HCT116 (cell line): Measurements from ENCODE around the gene LIMD2. TPM values are rescaled to one million over a fixed set of nuclear protein-coding genes. Genes with fewer than 3 reads are reported as not detected.

Source experiments
- ATAC-seq: fragments of 200-7000 bp; cut with Tn5 transposase; 2 replicates; pipeline ENCODE4 v1.9.1; 2020; ENCODE audit warnings: mild to moderate bottlenecking, moderate library complexity
- BruUV-seq: library from RNA; stranded (reverse); fragments of 400-500 nt; replicated peaks from 2 replicates; lab custom pipeline; 2021; lab: Mats Ljungman, UMichigan
- CTCF ChIA-PET: fragments of 300-600 bp; sonication (Branson Sonifier 250); formaldehyde crosslinking; loops from one replicate; lab custom pipeline; 2021; ENCODE audit warnings: antibody characterized with exemption; lab: Charles Lee
- POLR2A ChIA-PET: fragments of 300-600, 350-600 bp; sonication (Branson Sonifier 250); formaldehyde crosslinking; loops from one replicate; lab custom pipeline; 2021; ENCODE audit warnings: antibody characterized with exemption; lab: Charles Lee
- RAD21 ChIA-PET, 2 experiments: fragments of 300-600 bp; sonication (Branson Sonifier 250); formaldehyde crosslinking; loops; one replicate each; lab custom pipeline; 2023; ENCODE audit warnings: low total read pairs in 2 of 2; ENCODE audit not compliant: uncharacterized antibody in 2 of 2, unreplicated experiment in 2 of 2, low non-redundant PET in 1 of 2; lab: Charles Lee
- DNase-seq: peaks from one replicate; pipeline ENCODE4 v3.0.0-alpha.2; 2010; ENCODE audit warnings: low read depth, low spot score
- H2AFZ ChIP-seq: fragments of 200-600 bp; shearing (Covaris generic), sonication (generic); 2 replicates; pipeline ENCODE4 v1.6.1; 2017; ENCODE audit warnings: low read depth, mixed run types, mixed read lengths, antibody characterized with exemption, low read length; ENCODE audit not compliant: poor library complexity, severe bottlenecking
- H3K27ac ChIP-seq: 2 replicates; pipeline ENCODE4 v1.5.1; 2012; ENCODE audit warnings: low read depth, low read length
- H3K27me3 ChIP-seq: fragments of 200-600 bp; sonication (generic); 2 replicates; pipeline ENCODE4 v1.6.1; 2016; ENCODE audit warnings: mixed run types, low read length, mixed read lengths; ENCODE audit not compliant: insufficient read depth
- H3K36me3 ChIP-seq, 2 experiments: fragments of 200-500 bp in 1 of 2; fragments of 200-600 bp in 1 of 2; sonication (Bioruptor generic) in 1 of 2; sonication (generic) in 1 of 2; 2 replicates each; pipeline versions ENCODE4 v1.5.1 to v1.6.1; 2014 to 2016; ENCODE audit warnings: low read length in 2 of 2, inconsistent platforms in 1 of 2, mixed read lengths in 1 of 2, mixed run types in 1 of 2; ENCODE audit not compliant: insufficient read depth in 2 of 2, control insufficient read depth in 1 of 2
- H3K4me1 ChIP-seq, 2 experiments: fragments of 200-600 bp in 1 of 2; sonication (generic) in 1 of 2; 2 replicates each; pipeline versions ENCODE4 v1.5.1 to v1.6.1; 2012 to 2017; ENCODE audit warnings: low read length in 2 of 2, inconsistent platforms in 1 of 2, mild to moderate bottlenecking in 1 of 2, mixed read lengths in 1 of 2, mixed run types in 1 of 2, moderate library complexity in 1 of 2; ENCODE audit not compliant: insufficient read depth in 2 of 2, control insufficient read depth in 1 of 2
- H3K4me2 ChIP-seq: fragments of 200-600 bp; sonication (generic); 2 replicates; pipeline ENCODE4 v1.6.1; 2017; ENCODE audit warnings: mixed run types, low read length, mixed read lengths
- H3K4me3 ChIP-seq, 2 experiments: fragments of 200-600 bp in 1 of 2; sonication (generic) in 1 of 2; replicated peaks in 1 of 2; 2 replicates each; pipeline ENCODE4 v1.5.1; 2011 to 2016; ENCODE audit warnings: low read length in 2 of 2, control low read depth in 1 of 2, low read depth in 1 of 2, mild to moderate bottlenecking in 1 of 2, mixed read lengths in 1 of 2, mixed run types in 1 of 2
- H3K79me2 ChIP-seq: fragments of 200-600 bp; sonication (generic); 2 replicates; pipeline ENCODE4 v1.6.1; 2017; ENCODE audit warnings: mild to moderate bottlenecking, mixed run types, low read length, moderate library complexity, mixed read lengths; ENCODE audit not compliant: insufficient read depth
- H3K9ac ChIP-seq: fragments of 200-600 bp; sonication (generic); 2 replicates; pipeline ENCODE4 v1.6.1; 2016; ENCODE audit warnings: low read length, mixed read lengths
- H3K9me2 ChIP-seq: fragments of 200-600 bp; sonication (generic), shearing (Covaris generic); 2 replicates; pipeline ENCODE4 v1.6.1; 2017; ENCODE audit warnings: mixed run types, mild to moderate bottlenecking, moderate library complexity; ENCODE audit not compliant: insufficient read depth
- H3K9me3 ChIP-seq, 2 experiments: fragments of 200-500 bp in 1 of 2; fragments of 200-600 bp in 1 of 2; sonication (Bioruptor generic) in 1 of 2; sonication (generic) in 1 of 2; 2 replicates each; pipeline ENCODE4 v1.6.1; 2014 to 2017; ENCODE audit warnings: low read length in 2 of 2, mixed read lengths in 2 of 2, inconsistent platforms in 1 of 2, low read depth in 1 of 2, mild to moderate bottlenecking in 1 of 2, mixed run types in 1 of 2, moderate library complexity in 1 of 2; ENCODE audit not compliant: control insufficient read depth in 1 of 2, insufficient read depth in 1 of 2
- H4K20me1 ChIP-seq: fragments of 200-600 bp; sonication (generic), shearing (Covaris generic); 2 replicates; pipeline ENCODE4 v1.6.1; 2017; ENCODE audit warnings: mixed run types, mild to moderate bottlenecking, moderate library complexity; ENCODE audit not compliant: insufficient read depth
- ATF3 ChIP-seq: IDR thresholded peaks from 2 replicates; pipeline ENCODE4 v1.6.1; 2012
- CBX3 ChIP-seq: IDR thresholded peaks from 2 replicates; pipeline ENCODE4 v1.6.1; 2012; ENCODE audit warnings: low read depth
- EGR1 ChIP-seq: IDR thresholded peaks from 2 replicates; pipeline ENCODE4 v1.6.1; 2012; ENCODE audit warnings: low read depth
- ELF1 ChIP-seq: IDR thresholded peaks from 2 replicates; pipeline ENCODE4 v1.6.1; 2012; ENCODE audit warnings: low read depth, borderline replicate concordance
- EZH2 ChIP-seq: fragments of 200-600 bp; sonication (generic); IDR thresholded peaks from 2 replicates; pipeline ENCODE4 v1.6.1; 2017; ENCODE audit warnings: antibody characterized with exemption, mixed run types
- EZH2phosphoT487 ChIP-seq: fragments of 200-600 bp; IDR thresholded peaks from 2 replicates; pipeline ENCODE4 v1.6.1; 2018; ENCODE audit warnings: antibody characterized with exemption, borderline replicate concordance
- FOSL1 ChIP-seq: IDR thresholded peaks from 2 replicates; pipeline ENCODE4 v1.6.1; 2012; ENCODE audit warnings: low read depth
- MAX ChIP-seq: IDR thresholded peaks from 2 replicates; pipeline ENCODE4 v1.6.1; 2012
- POLR2A ChIP-seq: IDR thresholded peaks from 2 replicates; pipeline ENCODE4 v1.7.0; 2011; ENCODE audit warnings: borderline replicate concordance; ENCODE audit not compliant: insufficient read depth, insufficient read length; ENCODE audit errors: extremely low read depth
- POLR2AphosphoS5 ChIP-seq: IDR thresholded peaks from 2 replicates; pipeline ENCODE4 v1.6.1; 2011; ENCODE audit warnings: mild to moderate bottlenecking, low read depth, low read length, moderate library complexity
- SRF ChIP-seq: IDR thresholded peaks from 2 replicates; pipeline ENCODE4 v1.6.1; 2012; ENCODE audit warnings: low read depth
- TCF7L2 ChIP-seq: IDR thresholded peaks from 2 replicates; pipeline ENCODE4 v1.7.0; 2011; ENCODE audit warnings: borderline replicate concordance, inconsistent platforms; ENCODE audit not compliant: insufficient read depth, insufficient read length; ENCODE audit errors: extremely low read depth
- ZFX ChIP-seq: fragments of 450-650 bp; IDR thresholded peaks from 2 replicates; pipeline ENCODE4 v1.6.1; 2017
- ZNF274 ChIP-seq: fragments of 200-500 bp; sonication (Bioruptor generic); IDR thresholded peaks from 2 replicates; pipeline ENCODE4 v1.6.1; 2014; ENCODE audit warnings: mild to moderate bottlenecking, low read depth, low read length, inconsistent platforms
- intact Hi-C: fragments of 100-400 bp; cut with micrococcal nuclease; formaldehyde crosslinking; loops from 2 replicates; pipeline ENCODE4 v1.10.0; 2022
- total RNA-seq: library from RNA; stranded (reverse); gene quantifications from one replicate; pipeline ENCODE4 v1.2.1, GENCODE V29; 2021; ENCODE audit not compliant: unreplicated experiment
- TF ChIP-seq, protein P1 (sequence below), 3 experiments: fragments of 200-600 bp in 1 of 3; sonication (generic) in 1 of 3; IDR thresholded peaks in 2 of 3; conservative IDR thresholded peaks in 1 of 3; 2 replicates each; pipeline ENCODE4 v1.5.1; 2012 to 2017; ENCODE audit warnings: low read depth in 2 of 3, low read length in 2 of 3, antibody characterized with exemption in 1 of 3, borderline replicate concordance in 1 of 3, control low read depth in 1 of 3, mild to moderate bottlenecking in 1 of 3, mixed read lengths in 1 of 3, mixed run types in 1 of 3, moderate library complexity in 1 of 3; ENCODE audit not compliant: insufficient read depth in 1 of 3
- TF ChIP-seq, protein P2 (sequence below): IDR thresholded peaks from 2 replicates; pipeline ENCODE4 v1.6.1; 2011; ENCODE audit warnings: mild to moderate bottlenecking, low read length, moderate library complexity; ENCODE audit not compliant: insufficient replicate concordance; ENCODE audit errors: extremely low read depth
- TF ChIP-seq, protein P3 (sequence below): IDR thresholded peaks from 2 replicates; pipeline ENCODE4 v1.6.1; 2012; ENCODE audit warnings: low read depth

The LIMD2 gene
- total RNA-seq, 1 experiment from 2014 or later, result 8.4 TPM

- POLR2A ChIA-PET, result no interaction called here
- H3K4me3 ChIP-seq, result no peak overlapping the region
- intact Hi-C loops, result no loop called here
- no peaks in the 10 kb centered on the region for H4K20me1 ChIP-seq
- TF ChIP-seq ATF3 (no peak), POLR2A (no peak), CBX3 (no peak), ELF1 (no peak), SRF (no peak), FOSL1 (no peak), MAX (no peak), ZFX (no peak), EZH2 (no peak), EZH2phosphoT487 (no peak), ZNF274 (no peak), TCF7L2 (no peak), EGR1 (no peak), POLR2AphosphoS5 (no peak)
- TF ChIP-seq, protein P1, sequence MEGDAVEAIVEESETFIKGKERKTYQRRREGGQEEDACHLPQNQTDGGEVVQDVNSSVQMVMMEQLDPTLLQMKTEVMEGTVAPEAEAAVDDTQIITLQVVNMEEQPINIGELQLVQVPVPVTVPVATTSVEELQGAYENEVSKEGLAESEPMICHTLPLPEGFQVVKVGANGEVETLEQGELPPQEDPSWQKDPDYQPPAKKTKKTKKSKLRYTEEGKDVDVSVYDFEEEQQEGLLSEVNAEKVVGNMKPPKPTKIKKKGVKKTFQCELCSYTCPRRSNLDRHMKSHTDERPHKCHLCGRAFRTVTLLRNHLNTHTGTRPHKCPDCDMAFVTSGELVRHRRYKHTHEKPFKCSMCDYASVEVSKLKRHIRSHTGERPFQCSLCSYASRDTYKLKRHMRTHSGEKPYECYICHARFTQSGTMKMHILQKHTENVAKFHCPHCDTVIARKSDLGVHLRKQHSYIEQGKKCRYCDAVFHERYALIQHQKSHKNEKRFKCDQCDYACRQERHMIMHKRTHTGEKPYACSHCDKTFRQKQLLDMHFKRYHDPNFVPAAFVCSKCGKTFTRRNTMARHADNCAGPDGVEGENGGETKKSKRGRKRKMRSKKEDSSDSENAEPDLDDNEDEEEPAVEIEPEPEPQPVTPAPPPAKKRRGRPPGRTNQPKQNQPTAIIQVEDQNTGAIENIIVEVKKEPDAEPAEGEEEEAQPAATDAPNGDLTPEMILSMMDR (IDR thresholded peaks at IDR 0.05 in 2 of 3, conservative IDR thresholded peaks at IDR 0.05 in 1 of 3; ENCODE audit: borderline replicate concordance in 1 of 3, insufficient read depth in 1 of 3, low read depth in 2 of 3, low read length in 2 of 3), result no peak
- TF ChIP-seq, protein P2, sequence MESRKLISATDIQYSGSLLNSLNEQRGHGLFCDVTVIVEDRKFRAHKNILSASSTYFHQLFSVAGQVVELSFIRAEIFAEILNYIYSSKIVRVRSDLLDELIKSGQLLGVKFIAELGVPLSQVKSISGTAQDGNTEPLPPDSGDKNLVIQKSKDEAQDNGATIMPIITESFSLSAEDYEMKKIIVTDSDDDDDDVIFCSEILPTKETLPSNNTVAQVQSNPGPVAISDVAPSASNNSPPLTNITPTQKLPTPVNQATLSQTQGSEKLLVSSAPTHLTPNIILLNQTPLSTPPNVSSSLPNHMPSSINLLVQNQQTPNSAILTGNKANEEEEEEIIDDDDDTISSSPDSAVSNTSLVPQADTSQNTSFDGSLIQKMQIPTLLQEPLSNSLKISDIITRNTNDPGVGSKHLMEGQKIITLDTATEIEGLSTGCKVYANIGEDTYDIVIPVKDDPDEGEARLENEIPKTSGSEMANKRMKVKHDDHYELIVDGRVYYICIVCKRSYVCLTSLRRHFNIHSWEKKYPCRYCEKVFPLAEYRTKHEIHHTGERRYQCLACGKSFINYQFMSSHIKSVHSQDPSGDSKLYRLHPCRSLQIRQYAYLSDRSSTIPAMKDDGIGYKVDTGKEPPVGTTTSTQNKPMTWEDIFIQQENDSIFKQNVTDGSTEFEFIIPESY, result no peak
- TF ChIP-seq, protein P3, sequence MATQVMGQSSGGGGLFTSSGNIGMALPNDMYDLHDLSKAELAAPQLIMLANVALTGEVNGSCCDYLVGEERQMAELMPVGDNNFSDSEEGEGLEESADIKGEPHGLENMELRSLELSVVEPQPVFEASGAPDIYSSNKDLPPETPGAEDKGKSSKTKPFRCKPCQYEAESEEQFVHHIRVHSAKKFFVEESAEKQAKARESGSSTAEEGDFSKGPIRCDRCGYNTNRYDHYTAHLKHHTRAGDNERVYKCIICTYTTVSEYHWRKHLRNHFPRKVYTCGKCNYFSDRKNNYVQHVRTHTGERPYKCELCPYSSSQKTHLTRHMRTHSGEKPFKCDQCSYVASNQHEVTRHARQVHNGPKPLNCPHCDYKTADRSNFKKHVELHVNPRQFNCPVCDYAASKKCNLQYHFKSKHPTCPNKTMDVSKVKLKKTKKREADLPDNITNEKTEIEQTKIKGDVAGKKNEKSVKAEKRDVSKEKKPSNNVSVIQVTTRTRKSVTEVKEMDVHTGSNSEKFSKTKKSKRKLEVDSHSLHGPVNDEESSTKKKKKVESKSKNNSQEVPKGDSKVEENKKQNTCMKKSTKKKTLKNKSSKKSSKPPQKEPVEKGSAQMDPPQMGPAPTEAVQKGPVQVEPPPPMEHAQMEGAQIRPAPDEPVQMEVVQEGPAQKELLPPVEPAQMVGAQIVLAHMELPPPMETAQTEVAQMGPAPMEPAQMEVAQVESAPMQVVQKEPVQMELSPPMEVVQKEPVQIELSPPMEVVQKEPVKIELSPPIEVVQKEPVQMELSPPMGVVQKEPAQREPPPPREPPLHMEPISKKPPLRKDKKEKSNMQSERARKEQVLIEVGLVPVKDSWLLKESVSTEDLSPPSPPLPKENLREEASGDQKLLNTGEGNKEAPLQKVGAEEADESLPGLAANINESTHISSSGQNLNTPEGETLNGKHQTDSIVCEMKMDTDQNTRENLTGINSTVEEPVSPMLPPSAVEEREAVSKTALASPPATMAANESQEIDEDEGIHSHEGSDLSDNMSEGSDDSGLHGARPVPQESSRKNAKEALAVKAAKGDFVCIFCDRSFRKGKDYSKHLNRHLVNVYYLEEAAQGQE, result no peak
- BruUV-seq, result no TSS peak
- no peak overlapping the region for H3K9ac ChIP-seq
- RAD21 ChIA-PET, result no interaction called here
- CTCF ChIA-PET, result no interaction called here
- no peaks in the 10 kb centered on the region for H3K79me2 ChIP-seq
- ATAC-seq (no peak), DNase-seq (no peak)
- H3K4me1 ChIP-seq, result peaks cover 5% of the 10 kb centered on the region in 2 experiments; a peak in 3 of 4 replicates
- no peak overlapping the region for H3K27ac ChIP-seq
- peaks cover 0 to 11% of the 10 kb centered on the region in 2 experiments; a peak in 1 of 4 replicates for H3K36me3 ChIP-seq
- no peaks in the 10 kb centered on the region for H3K9me3 ChIP-seq
- no peak overlapping the region for H2AFZ ChIP-seq
- H3K9me2 ChIP-seq, result no peaks in the 10 kb centered on the region
- no peaks in the 10 kb centered on the region for H3K27me3 ChIP-seq
- H3K4me2 ChIP-seq, result no peak overlapping the region
Measured at GRCh38 chr17:63705657-63706056, 5.7 kb upstream of the LIMD2 start.
